HG03378 (cell line): ENCODE measurements around the gene PLEKHA8.
"Not testable (repeated sequence)": the region's sequence is repeated elsewhere in the genome, so short reads cannot be mapped to it uniquely, and the experiment has no call there.

Experiments
- ATAC-seq: cut with Tn5 transposase; IDR thresholded peaks from one replicate; pipeline ENCODE4 v1.9.1; 2021; ENCODE audit warnings: mild to moderate bottlenecking, moderate library complexity; ENCODE audit not compliant: unreplicated experiment

The PLEKHA8 gene

GRCh38 chr7:30061786-30062185, 33.6 kb downstream of the PLEKHA8 start:
- not testable (repeated sequence) for ATAC-seq

- peak; percentile 75 for ATAC-seq
Observed at GRCh38 chr7:30062587-30062986, 34.4 kb downstream of the PLEKHA8 start.

GRCh38 chr7:30065746-30066145, 37.5 kb downstream of the PLEKHA8 start:
- ATAC-seq: no peak

GRCh38 chr7:30066687-30067086, 38.5 kb downstream of the PLEKHA8 start:
- no peak for ATAC-seq

GRCh38 chr7:30068117-30068516, 39.9 kb downstream of the PLEKHA8 start:
- no peak for ATAC-seq

- no peak for ATAC-seq
Observed at GRCh38 chr7:30069096-30069867, 41.1 kb downstream of the PLEKHA8 start.

- ATAC-seq: no peak
Observed at GRCh38 chr7:30070052-30070451, 41.8 kb downstream of the PLEKHA8 start.

GRCh38 chr7:30072735-30073134, 44.5 kb downstream of the PLEKHA8 start:
- no peak for ATAC-seq

- no peak for ATAC-seq
Observed at GRCh38 chr7:30074422-30075030, 46.3 kb downstream of the PLEKHA8 start.

- ATAC-seq: no peak
Observed at GRCh38 chr7:30076411-30076810, 48.2 kb downstream of the PLEKHA8 start.

GRCh38 chr7:30078280-30078679, 50.1 kb downstream of the PLEKHA8 start:
- no peak for ATAC-seq

- ATAC-seq: no peak
Observed at GRCh38 chr7:30079880-30080279, 51.7 kb downstream of the PLEKHA8 start.

- ATAC-seq: no peak
Observed at GRCh38 chr7:30080818-30081217, 52.6 kb downstream of the PLEKHA8 start.

GRCh38 chr7:30082686-30083085, 54.5 kb downstream of the PLEKHA8 start:
- ATAC-seq: no peak

- ATAC-seq: no peak
Observed at GRCh38 chr7:30083334-30083733, 55.1 kb downstream of the PLEKHA8 start.

- ATAC-seq: no peak
Observed at GRCh38 chr7:30084212-30084611, 56.0 kb downstream of the PLEKHA8 start.

GRCh38 chr7:30086529-30086928, 58.3 kb downstream of the PLEKHA8 start:
- no peak for ATAC-seq

- no peak for ATAC-seq
Observed at GRCh38 chr7:30087371-30087770, 59.2 kb downstream of the PLEKHA8 start.

- no peak for ATAC-seq
Observed at GRCh38 chr7:30088362-30088761, 60.1 kb downstream of the PLEKHA8 start.

- ATAC-seq: no peak
Observed at GRCh38 chr7:30090111-30090510, 61.9 kb downstream of the PLEKHA8 start.

GRCh38 chr7:30091491-30091912, 63.3 kb downstream of the PLEKHA8 start:
- ATAC-seq: no peak

GRCh38 chr7:30091987-30092386, 63.8 kb downstream of the PLEKHA8 start:
- ATAC-seq: no peak
